GM12865 (cell line): ENCODE measurements around the gene CCL2.

Experiments used
- DNase-seq: peaks from one replicate; pipeline ENCODE4 v3.0.0; 2010; ENCODE audit warnings: low read depth
- H3K4me3 ChIP-seq: 2 replicates; pipeline ENCODE4 v1.5.1; 2011; ENCODE audit warnings: mild to moderate bottlenecking, low read depth, low read length, control low read depth
- TF ChIP-seq, protein P1 (sequence below): IDR thresholded peaks from 2 replicates; pipeline ENCODE4 v1.5.1; 2011; ENCODE audit warnings: low read length, control low read depth, low read depth, inconsistent platforms; ENCODE audit not compliant: insufficient read depth; ENCODE audit errors: missing control alignments

The CCL2 gene

GRCh38 chr17:34252444-34253138 lies 2.5 kb upstream of the CCL2 start:
- H3K4me3 ChIP-seq = no peak overlapping the region
- TF ChIP-seq, protein P1, sequence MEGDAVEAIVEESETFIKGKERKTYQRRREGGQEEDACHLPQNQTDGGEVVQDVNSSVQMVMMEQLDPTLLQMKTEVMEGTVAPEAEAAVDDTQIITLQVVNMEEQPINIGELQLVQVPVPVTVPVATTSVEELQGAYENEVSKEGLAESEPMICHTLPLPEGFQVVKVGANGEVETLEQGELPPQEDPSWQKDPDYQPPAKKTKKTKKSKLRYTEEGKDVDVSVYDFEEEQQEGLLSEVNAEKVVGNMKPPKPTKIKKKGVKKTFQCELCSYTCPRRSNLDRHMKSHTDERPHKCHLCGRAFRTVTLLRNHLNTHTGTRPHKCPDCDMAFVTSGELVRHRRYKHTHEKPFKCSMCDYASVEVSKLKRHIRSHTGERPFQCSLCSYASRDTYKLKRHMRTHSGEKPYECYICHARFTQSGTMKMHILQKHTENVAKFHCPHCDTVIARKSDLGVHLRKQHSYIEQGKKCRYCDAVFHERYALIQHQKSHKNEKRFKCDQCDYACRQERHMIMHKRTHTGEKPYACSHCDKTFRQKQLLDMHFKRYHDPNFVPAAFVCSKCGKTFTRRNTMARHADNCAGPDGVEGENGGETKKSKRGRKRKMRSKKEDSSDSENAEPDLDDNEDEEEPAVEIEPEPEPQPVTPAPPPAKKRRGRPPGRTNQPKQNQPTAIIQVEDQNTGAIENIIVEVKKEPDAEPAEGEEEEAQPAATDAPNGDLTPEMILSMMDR = no peak
- DNase-seq = no peak

GRCh38 chr17:34253139-34253525 lies 2.0 kb upstream of the CCL2 start:
- TF ChIP-seq, protein P1 = no peak
- DNase-seq = no peak
- no peak overlapping the region for H3K4me3 ChIP-seq

- H3K4me3 ChIP-seq = no peak overlapping the region
- DNase-seq = no peak
- TF ChIP-seq, protein P1 = no peak
Measured at GRCh38 chr17:34254146-34254545, 939 bp upstream of the CCL2 start.

- no peak overlapping the region for H3K4me3 ChIP-seq
- no peak for DNase-seq
- TF ChIP-seq, protein P1 = no peak
Measured at GRCh38 chr17:34255381-34255732, 272 bp downstream of the CCL2 start.

GRCh38 chr17:34255841-34256240 lies 756 bp downstream of the CCL2 start:
- TF ChIP-seq, protein P1 = no peak
- no peak overlapping the region for H3K4me3 ChIP-seq
- no peak for DNase-seq

- H3K4me3 ChIP-seq = no peak overlapping the region
- TF ChIP-seq, protein P1 = no peak
- DNase-seq = no peak
Measured at GRCh38 chr17:34257299-34257985, 2.4 kb downstream of the CCL2 start.

DNA sequence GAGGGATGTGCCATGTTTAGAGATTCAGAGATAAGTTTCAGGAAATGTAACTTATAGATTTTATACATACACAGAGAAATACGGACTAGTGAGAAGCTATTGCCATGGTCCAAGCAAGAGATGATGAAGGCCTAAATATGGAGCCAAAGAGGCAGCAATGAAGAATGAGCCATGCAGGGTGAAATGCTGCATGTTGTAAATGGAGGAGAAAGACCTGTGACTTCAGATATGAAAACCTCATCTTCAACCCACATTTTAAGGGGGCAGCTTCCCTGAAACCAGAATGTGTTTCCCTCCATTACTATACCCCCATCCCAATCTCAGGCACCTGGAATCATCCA lies 2.9 kb downstream of the CCL2 start:
- H3K4me3 ChIP-seq = no peak overlapping the region
- TF ChIP-seq, protein P1 = no peak
- no peak for DNase-seq
